Activated CD8-positive, alpha-beta T cell treated with anti-CD3 and anti-CD28 coated beads, Interleukin-2, amount 10 ng/mL, durations not matched to agents 7 days and 5 days (primary cell): ENCODE data around the gene RPL41. TPM values are rescaled to one million over a fixed set of nuclear protein-coding genes. Genes with fewer than 3 reads are reported as not detected.
"Not testable (repeated sequence)": the region's sequence is repeated elsewhere in the genome, so short reads cannot be mapped to it uniquely, and the experiment has no call there.

Experiments used
- ATAC-seq: fragments of 150-1000 bp; cut with Tn5 transposase; one replicate; pipeline ENCODE4 v1.10.0; 2021; ENCODE audit warnings: moderate library complexity
- CTCF ChIA-PET: fragments of 350-600 bp; sonication (Branson Sonifier 250); formaldehyde crosslinking; loops from one replicate; lab custom pipeline; 2021; ENCODE audit warnings: antibody characterized with exemption; lab: Charles Lee
- POLR2A ChIA-PET: fragments of 350-600 bp; sonication (Branson Sonifier 250); formaldehyde crosslinking; loops from one replicate; lab custom pipeline; 2021; ENCODE audit warnings: antibody characterized with exemption; lab: Charles Lee
- DNase-seq: peaks from one replicate; pipeline ENCODE4 v3.0.0-alpha.2; 2020
- H3K27ac Mint-ChIP-seq: one replicate; pipeline ENCODE4 v1.8.0; 2021; ENCODE audit warnings: mild to moderate bottlenecking, mixed read lengths
- H3K27me3 Mint-ChIP-seq: one replicate; pipeline ENCODE4 v1.8.0; 2021; ENCODE audit warnings: low read depth, mixed read lengths
- H3K36me3 Mint-ChIP-seq: one replicate; pipeline ENCODE4 v1.8.0; 2021; ENCODE audit warnings: low read depth, mixed read lengths
- H3K4me1 Mint-ChIP-seq: one replicate; pipeline ENCODE4 v1.8.0; 2021; ENCODE audit warnings: low read depth, mixed read lengths
- H3K4me3 Mint-ChIP-seq: one replicate; pipeline ENCODE4 v1.8.0; 2021; ENCODE audit warnings: mild to moderate bottlenecking, mixed read lengths
- H3K9me3 Mint-ChIP-seq: one replicate; pipeline ENCODE4 v1.8.0; 2022; ENCODE audit warnings: mixed read lengths; ENCODE audit not compliant: insufficient read depth
- total RNA-seq, 2 experiments: library from RNA; stranded (reverse); gene quantifications; one replicate each; pipeline ENCODE4 v1.2.3, GENCODE V29; 2021

The RPL41 gene
- 1,000 to 10,000 TPM; 3,845 to 4,046 TPM for total RNA-seq

DNA sequence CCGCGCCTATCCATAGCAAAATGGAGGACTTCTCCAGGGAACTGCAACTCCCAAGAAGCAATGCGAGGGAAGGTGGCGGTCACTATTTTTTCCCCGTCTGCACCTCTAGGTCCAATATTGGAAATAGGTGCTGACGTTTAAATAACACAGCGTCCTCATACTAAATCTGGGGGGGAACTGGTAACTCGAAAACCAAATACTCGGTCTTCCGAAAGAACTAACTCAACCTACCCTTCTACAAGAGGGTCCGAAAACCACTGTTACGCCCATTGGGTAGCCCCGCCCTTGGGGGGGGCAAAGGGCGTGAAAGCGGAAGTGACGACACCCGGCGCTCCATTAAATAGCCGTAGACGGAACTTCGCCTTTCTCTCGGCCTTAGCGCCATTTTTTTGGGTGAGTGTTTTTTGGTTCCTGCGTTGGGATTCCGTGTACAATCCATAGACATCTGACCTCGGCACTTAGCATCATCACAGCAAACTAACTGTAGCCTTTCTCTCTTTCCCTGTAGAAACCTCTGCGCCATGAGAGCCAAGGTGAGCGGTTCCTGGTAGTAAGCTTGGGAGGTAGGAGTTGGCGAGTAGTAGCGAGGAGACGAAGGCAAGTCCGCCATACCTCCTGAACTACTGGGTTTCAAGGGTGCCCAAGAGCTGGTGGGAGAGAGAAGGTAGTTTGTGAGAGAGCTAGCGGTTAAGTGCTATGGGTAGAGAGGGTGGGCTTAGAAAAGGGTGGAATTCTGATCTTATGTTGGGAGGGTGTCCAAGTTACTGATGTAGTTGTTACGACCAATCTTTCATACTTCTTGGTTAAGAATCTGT lies at the start of gene RPL41:
TSS of gene RPL41 (plus strand) at position 367 of the 815 bp plus-strand sequence.
- POLR2A ChIA-PET, result interaction anchor here (0.6 to 5.2 kb wide), 15 partner anchors 8 to 378 kb away, joined by 3 to 105 read pairs (median 5); partner anchors contain the start of genes ESYT1, MYL6, ORMDL2 and PA2G4
- peak; percentile 96 for DNase-seq
- peaks cover 39% of the 10 kb centered on the region for H3K4me1 Mint-ChIP-seq
- no peaks in the 10 kb centered on the region for H3K27me3 Mint-ChIP-seq
- no peaks in the 10 kb centered on the region for H3K9me3 Mint-ChIP-seq
- CTCF ChIA-PET, result interaction anchor here (0.8 to 4.9 kb wide), 15 partner anchors 9 to 378 kb away, joined by 3 to 122 read pairs (median 12); partner anchors contain the start of genes ESYT1, MYL6B, PA2G4 and RNF41
- H3K36me3 Mint-ChIP-seq, result peaks cover 60% of the 10 kb centered on the region
- ATAC-seq, result peak; percentile 30
- H3K27ac Mint-ChIP-seq, result peak within 1 kb of the TSS; percentile 100
- H3K4me3 Mint-ChIP-seq, result peak within 1 kb of the TSS; percentile 100

DNA sequence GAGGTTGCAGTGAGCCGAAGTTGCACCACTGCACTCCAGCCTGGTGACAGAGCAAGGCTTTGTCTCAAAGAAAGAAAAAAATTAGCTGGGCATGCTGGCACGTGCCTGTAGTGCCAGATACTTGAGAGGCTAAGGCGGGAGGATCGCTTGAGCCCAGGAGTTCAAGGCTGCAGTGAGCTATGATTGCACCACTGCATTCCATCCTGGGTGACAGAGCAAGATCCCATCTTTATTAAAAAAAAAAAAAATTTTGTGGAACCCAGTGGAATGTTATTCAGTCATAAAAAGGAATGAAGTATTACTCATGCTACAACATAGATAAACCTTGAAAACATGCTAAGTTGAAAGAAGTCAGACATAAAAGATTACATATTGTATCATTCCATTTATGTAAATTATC lies 44.8 kb upstream of the RPL41 start:
- ATAC-seq (no peak), DNase-seq (no peak)
- Mint-ChIP-seq H3K4me3 (no peak overlapping the region), H3K9me3 (no peaks in the 10 kb centered on the region), H3K36me3 (no peaks in the 10 kb centered on the region), H3K27me3 (peaks cover 5% of the 10 kb centered on the region), H3K27ac (no peak overlapping the region), H3K4me1 (no peaks in the 10 kb centered on the region)
- ChIA-PET CTCF (interaction anchor here (1.0 kb wide), 1 partner anchor 14 kb away, joined by 4 read pairs; no protein-coding TSS in a partner anchor), POLR2A (no interaction called here)

DNA sequence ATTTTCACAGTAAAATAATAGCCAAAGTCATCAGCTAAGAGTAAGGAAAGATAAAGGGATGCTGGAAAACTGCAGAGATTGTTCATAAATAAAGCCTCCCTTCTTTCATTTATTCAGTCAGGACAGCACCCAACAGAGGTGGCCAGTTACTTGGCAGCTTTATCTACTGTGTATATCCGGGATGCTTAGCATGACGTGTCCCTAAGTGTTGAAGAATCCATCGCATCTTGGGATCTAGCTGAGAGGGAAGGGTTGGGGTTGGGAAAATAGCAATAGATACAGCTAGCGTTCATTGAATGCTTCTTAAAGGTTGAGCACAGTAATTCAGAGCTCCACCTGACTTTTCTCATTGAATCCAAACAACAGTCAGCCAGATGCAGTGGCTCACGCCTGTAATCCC lies 42.0 kb upstream of the RPL41 start:
- ChIA-PET CTCF (interaction anchor here (1.3 to 1.5 kb wide), 2 partner anchors 27 to 78 kb away, joined by 3 to 4 read pairs; no protein-coding TSS in a partner anchor), POLR2A (no interaction called here)
- H3K36me3 Mint-ChIP-seq, result no peaks in the 10 kb centered on the region
- no peak for DNase-seq
- no peak overlapping the region for H3K4me3 Mint-ChIP-seq
- no peak for ATAC-seq
- H3K4me1 Mint-ChIP-seq, result peaks cover 4% of the 10 kb centered on the region
- no peaks in the 10 kb centered on the region for H3K9me3 Mint-ChIP-seq
- H3K27ac Mint-ChIP-seq, result no peak overlapping the region
- H3K27me3 Mint-ChIP-seq, result peaks cover 7% of the 10 kb centered on the region

DNA sequence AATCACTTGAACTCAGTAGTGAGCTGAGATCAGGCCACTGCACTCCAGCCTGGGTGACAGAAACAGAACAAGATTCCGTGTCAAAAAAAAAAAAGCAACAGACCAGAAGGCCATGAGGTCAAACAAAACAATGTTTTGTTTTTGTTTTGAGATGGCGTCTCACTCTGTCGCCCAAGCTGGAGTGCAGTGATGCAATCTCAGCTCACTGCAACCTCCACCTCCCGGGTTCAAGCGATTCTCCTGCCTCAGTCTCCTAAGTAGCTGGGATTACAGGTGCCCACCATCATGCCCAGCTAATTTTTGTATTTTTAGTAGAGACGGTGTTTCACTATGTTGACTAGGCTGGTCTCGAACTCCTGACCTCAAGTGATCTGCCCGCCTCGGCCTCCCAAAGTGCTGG lies 38.5 kb upstream of the RPL41 start:
- ATAC-seq, POLR2A ChIA-PET, H3K9me3 Mint-ChIP-seq, H3K27ac Mint-ChIP-seq, H3K36me3 Mint-ChIP-seq, H3K4me3 Mint-ChIP-seq, DNase-seq: not testable (repeated sequence)
- CTCF ChIA-PET, result interaction anchor here (0.9 to 5.8 kb wide), 4 partner anchors 10 to 85 kb away, joined by 3 to 45 read pairs (median 3); partner anchors contain the start of gene PA2G4
- Mint-ChIP-seq H3K27me3 (peaks cover 20% of the 10 kb centered on the region), H3K4me1 (peaks cover 21% of the 10 kb centered on the region)

DNA sequence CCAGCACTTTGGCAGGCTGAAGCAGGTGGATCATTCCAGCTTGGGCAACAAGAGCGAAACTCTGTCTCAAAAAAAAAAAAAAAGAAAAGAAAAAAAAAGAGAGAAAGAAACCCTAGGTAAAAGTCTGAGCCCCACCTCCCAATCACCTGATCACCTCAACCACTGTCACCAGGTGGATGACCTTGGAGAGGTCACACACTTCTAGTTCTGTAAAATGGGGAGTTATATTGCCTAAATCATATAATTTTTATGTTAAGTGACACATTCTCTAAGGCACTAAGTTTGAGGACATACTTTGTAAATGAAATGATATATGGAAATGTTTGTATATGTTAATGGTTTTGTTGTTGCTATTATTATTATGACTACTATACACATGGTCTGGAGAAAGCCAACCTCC lies 38.0 kb upstream of the RPL41 start:
- no peak for DNase-seq
- POLR2A ChIA-PET, result no interaction called here
- Mint-ChIP-seq H3K9me3 (no peaks in the 10 kb centered on the region), H3K27ac (no peak overlapping the region), H3K4me1 (peaks cover 21% of the 10 kb centered on the region), H3K36me3 (no peaks in the 10 kb centered on the region), H3K27me3 (peaks cover 18% of the 10 kb centered on the region), H3K4me3 (peak overlapping the region; percentile 79)
- CTCF ChIA-PET, result interaction anchor here (1.4 to 5.8 kb wide), 3 partner anchors 12 to 32 kb away, joined by 3 to 45 read pairs (median 11); partner anchors contain the start of gene PA2G4
- ATAC-seq, result no peak

DNA sequence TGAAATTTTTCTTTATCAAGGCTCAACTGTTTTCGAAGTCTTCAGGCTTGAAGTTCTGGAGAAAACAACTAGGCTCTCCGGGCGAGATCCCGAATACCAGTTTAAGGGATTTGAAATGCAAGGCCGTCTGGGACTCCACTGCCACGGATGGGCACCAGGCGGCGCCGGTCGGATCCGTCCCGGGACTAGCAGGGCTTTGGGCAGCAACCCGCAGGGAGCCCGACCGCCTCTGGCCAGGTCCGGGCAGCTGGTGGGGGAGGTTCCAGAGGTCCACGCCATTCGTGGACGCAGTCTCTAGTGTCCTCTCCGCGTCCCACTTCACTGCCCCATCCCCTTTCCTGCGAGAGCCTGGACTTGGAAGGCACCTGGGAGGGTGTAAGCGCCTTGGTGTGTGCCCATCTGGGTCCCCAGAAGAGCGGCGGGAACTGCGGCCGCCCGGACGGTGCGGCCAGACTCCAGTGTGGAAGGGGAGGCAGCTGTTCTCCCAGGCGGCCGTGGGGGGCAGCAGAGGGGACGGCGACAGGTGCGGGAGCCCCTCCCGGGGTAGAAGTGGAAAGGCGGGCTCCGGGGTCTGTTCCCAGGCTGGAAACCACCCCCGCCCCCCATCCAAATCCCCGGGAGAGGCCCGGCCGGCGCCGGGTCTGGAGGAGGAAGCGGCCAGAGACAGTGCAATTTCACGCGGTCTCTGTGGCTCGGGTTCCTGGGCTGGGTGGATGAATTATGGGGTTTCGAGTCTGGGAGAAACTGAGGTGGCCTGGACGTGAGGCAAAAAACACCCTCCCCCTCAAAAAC lies 37.3 kb upstream of the RPL41 start:
- ChIA-PET CTCF (interaction anchor here (0.7 to 5.8 kb wide), 17 partner anchors 9 to 325 kb away, joined by 3 to 45 read pairs (median 4); partner anchors contain the start of genes ESYT1, ORMDL2, PA2G4 and RAB5B), POLR2A (interaction anchor here (0.8 to 5.2 kb wide), 3 partner anchors 9 to 24 kb away, joined by 3 to 26 read pairs (median 4); partner anchors contain the start of gene PA2G4)
- Mint-ChIP-seq H3K4me3 (peak overlapping the region; percentile 79), H3K36me3 (no peaks in the 10 kb centered on the region), H3K27me3 (peaks cover 23% of the 10 kb centered on the region), H3K4me1 (peaks cover 21% of the 10 kb centered on the region), H3K9me3 (no peaks in the 10 kb centered on the region), H3K27ac (peak overlapping the region; percentile 43)
- DNase-seq, result peak; percentile 64
- ATAC-seq, result peak; percentile 66

DNA sequence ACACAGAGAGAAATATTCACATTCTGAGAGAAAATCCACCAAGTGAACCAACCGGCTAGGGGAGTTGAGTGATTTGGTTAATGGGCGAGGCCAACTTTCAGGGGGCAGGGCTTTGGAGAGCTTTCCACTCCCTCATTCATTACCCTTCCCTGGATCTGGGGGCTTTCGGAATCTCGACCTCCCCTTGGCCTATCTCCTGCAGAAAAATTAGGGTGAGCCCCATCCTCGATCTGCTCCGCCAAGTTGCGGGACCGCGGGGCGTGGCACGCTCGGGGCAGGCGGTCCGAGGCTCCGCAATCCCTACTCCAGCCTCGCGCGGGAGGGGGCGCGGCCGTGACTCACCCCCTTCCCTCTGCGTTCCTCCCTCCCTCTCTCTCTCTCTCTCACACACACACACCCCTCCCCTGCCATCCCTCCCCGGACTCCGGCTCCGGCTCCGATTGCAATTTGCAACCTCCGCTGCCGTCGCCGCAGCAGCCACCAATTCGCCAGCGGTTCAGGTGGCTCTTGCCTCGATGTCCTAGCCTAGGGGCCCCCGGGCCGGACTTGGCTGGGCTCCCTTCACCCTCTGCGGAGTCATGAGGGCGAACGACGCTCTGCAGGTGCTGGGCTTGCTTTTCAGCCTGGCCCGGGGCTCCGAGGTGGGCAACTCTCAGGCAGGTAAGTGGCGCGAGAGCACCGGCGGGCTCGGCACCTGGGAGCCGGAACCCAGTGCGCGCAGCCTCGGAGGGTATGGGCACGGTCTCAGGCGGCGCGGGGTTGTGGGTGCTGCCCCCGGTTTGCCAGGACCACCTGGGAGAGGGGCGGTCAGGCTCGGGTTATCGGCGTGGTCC lies 36.5 kb upstream of the RPL41 start, which contains the start of gene ERBB3:
TSS of gene ERBB3 (plus strand) at position 443 of the 833 bp plus-strand sequence. CDS start at position 579, 136 bp downstream.
- H3K27me3 Mint-ChIP-seq, result peaks cover 22% of the 10 kb centered on the region
- POLR2A ChIA-PET, result interaction anchor here (0.8 to 5.2 kb wide), 4 partner anchors 8 to 32 kb away, joined by 3 to 26 read pairs (median 4); partner anchors contain the start of gene PA2G4
- CTCF ChIA-PET, result interaction anchor here (0.7 to 5.8 kb wide), 17 partner anchors 10 to 326 kb away, joined by 3 to 45 read pairs (median 4); partner anchors contain the start of genes ESYT1, ORMDL2, PA2G4 and RAB5B
- peak; percentile 73 for DNase-seq
- H3K36me3 Mint-ChIP-seq, result no peaks in the 10 kb centered on the region
- peak within 1 kb of the TSS; percentile 46 for H3K27ac Mint-ChIP-seq
- no peaks in the 10 kb centered on the region for H3K9me3 Mint-ChIP-seq
- H3K4me3 Mint-ChIP-seq, result peak within 1 kb of the TSS; percentile 79
- peak; percentile 85 for ATAC-seq
- H3K4me1 Mint-ChIP-seq, result peaks cover 22% of the 10 kb centered on the region

DNA sequence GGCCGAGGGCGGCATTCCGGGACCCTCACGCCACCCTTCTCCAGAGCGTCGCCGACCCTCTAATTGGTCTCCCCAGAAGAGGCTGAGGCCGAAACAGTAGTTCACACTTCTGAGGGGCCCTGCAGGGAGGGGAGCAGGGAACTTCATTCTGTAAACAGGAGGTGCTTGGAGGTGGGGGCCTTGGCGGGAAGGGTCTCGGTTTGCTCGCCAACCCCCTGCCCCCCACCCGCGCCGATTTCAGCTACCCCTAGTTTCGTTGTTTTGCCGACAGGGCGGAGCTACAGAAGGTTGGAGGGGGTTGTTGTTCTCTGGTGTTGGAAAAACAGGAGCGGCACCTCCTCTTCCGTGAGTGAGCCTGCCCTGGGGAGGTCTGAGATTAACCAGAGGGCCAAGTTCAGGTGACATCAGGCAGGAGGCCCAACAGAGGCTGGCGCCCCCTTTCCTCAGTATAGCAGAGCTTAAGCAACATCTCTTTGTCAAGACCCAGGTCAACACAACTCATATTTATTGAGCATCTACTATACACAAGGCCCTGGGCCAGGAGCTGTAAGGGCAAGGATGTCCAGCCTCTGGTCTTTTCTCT lies 35.8 kb upstream of the RPL41 start:
- H3K4me3 Mint-ChIP-seq, result peak overlapping the region; percentile 79
- ATAC-seq (peak; percentile 1), DNase-seq (no peak)
- peaks cover 22% of the 10 kb centered on the region for H3K27me3 Mint-ChIP-seq
- peaks cover 26% of the 10 kb centered on the region for H3K4me1 Mint-ChIP-seq
- H3K27ac Mint-ChIP-seq, result peak overlapping the region; percentile 16
- CTCF ChIA-PET, result interaction anchor here (1.1 to 5.8 kb wide), 9 partner anchors 15 to 109 kb away, joined by 3 to 45 read pairs (median 5); partner anchors contain the start of genes PA2G4, RAB5B and ZC3H10
- POLR2A ChIA-PET, result interaction anchor here (1.1 to 5.2 kb wide), 3 partner anchors 23 to 36 kb away, joined by 3 to 26 read pairs (median 3); partner anchors contain the start of gene PA2G4
- H3K9me3 Mint-ChIP-seq, result no peaks in the 10 kb centered on the region
- no peaks in the 10 kb centered on the region for H3K36me3 Mint-ChIP-seq

DNA sequence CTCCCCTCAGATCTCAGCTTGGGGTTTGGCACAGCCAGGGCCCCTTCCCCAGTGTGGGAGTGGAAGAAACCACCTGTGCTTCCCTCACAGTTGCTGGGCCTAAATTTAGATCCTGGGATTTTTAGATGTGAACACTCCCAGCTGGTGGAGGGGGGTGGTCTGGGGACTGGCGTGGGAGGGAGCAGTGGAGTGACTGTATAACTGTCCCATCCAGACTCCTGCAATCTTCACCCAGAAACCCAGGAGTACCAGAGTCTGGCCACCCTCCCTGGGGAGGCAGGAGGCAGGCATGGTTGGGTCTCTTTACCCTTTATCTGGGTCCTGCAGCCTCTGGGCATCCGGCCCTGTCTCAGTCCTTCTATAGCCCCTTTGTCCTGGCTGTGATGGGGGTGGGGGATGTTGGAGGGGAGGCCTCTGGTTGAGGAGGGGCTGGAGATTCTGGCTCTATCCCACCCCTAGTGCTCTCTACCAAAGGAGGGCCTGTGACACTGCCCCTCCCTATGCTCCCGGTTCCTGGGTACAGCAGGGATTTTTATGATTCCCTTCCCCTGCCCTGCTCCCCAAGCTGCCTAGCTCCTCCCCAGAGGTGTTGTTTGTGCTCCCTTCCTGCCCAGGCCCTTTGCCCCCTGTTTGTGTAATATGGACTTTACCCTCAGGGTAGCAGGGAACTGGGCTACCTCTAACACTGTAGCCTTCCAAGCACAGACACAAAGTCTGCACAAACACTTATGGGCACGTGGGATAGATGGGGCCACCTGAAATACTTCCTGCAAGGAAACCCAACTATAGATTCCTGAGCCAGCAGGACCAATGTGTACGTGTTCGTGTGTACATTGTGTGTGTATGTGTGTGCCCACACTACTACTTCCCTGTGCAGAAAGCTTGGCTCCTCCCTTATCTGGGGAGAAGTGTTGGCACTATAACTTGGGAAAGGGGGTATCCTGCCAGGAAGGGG lies 34.8 kb upstream of the RPL41 start:
- DNase-seq, result no peak
- Mint-ChIP-seq H3K4me3 (peak overlapping the region; percentile 79), H3K4me1 (peaks cover 29% of the 10 kb centered on the region), H3K9me3 (no peaks in the 10 kb centered on the region), H3K27me3 (peaks cover 22% of the 10 kb centered on the region), H3K36me3 (no peaks in the 10 kb centered on the region), H3K27ac (no peak overlapping the region)
- CTCF ChIA-PET, result interaction anchor here (0.8 to 5.8 kb wide), 5 partner anchors 14 to 37 kb away, joined by 3 to 45 read pairs (median 3); partner anchors contain the start of genes PA2G4 and ZC3H10
- POLR2A ChIA-PET, result interaction anchor here (1.1 to 5.2 kb wide), 2 partner anchors 22 to 35 kb away, joined by 3 to 26 read pairs; partner anchors contain the start of gene PA2G4
- ATAC-seq, result no peak
